Mesodermal cell (in vitro differentiated cells): ENCODE results near the gene OGFR.

ENCODE experiments used
- H3K27ac ChIP-seq: 2 replicates; pipeline ENCODE4 v1.7.0; 2013; ENCODE audit warnings: mild to moderate bottlenecking, low read depth, low read length, moderate library complexity; ENCODE audit not compliant: severe bottlenecking
- H3K36me3 ChIP-seq: 2 replicates; pipeline ENCODE4 v1.7.1; 2013; ENCODE audit warnings: mild to moderate bottlenecking, low read length, moderate library complexity; ENCODE audit not compliant: control insufficient read depth, insufficient read depth
- H3K4me1 ChIP-seq: one replicate; pipeline ENCODE4 v1.7.1; 2013; ENCODE audit warnings: mild to moderate bottlenecking, low read length; ENCODE audit not compliant: insufficient read depth, control insufficient read depth, poor library complexity, severe bottlenecking
- H3K4me3 ChIP-seq: 2 replicates; pipeline ENCODE4 v1.7.0; 2013; ENCODE audit warnings: low read length, control low read depth, mild to moderate bottlenecking; ENCODE audit not compliant: insufficient read depth, poor library complexity, severe bottlenecking; ENCODE audit errors: extremely low read depth
- H3K9me3 ChIP-seq: 2 replicates; pipeline ENCODE4 v1.7.1; 2013; ENCODE audit warnings: mild to moderate bottlenecking, low read length, moderate library complexity; ENCODE audit not compliant: control insufficient read depth
- WGBS, 2 experiments: methylation state at CpG; one replicate each; pipeline ENCODE4 v1.1.5; 2013; ENCODE audit warnings: missing lambda C conversion rate in 2 of 2; ENCODE audit not compliant: insufficient coverage in 2 of 2; 5-methylcytosine and 5-hydroxymethylcytosine counted together

The OGFR gene

GRCh38 chr20:62809530-62810428 lies 5.1 kb downstream of the OGFR start:
- Histone ChIP-seq H3K36me3 (peaks cover 63% of the 10 kb centered on the region), H3K27ac (no peak overlapping the region), H3K9me3 (no peaks in the 10 kb centered on the region), H3K4me3 (no peak overlapping the region), H3K4me1 (peaks cover 6% of the 10 kb centered on the region)
- WGBS, 2 experiments, result 94 to 97% methylated on average over 16 to 22 of the region's 24 CpGs

GRCh38 chr20:62811320-62811719 lies 6.7 kb downstream of the OGFR start:
- Histone ChIP-seq H3K36me3 (peaks cover 63% of the 10 kb centered on the region), H3K4me1 (peaks cover 13% of the 10 kb centered on the region)
- WGBS, 2 experiments, result 93 to 95% methylated on average over 19 to 21 of the region's 21 CpGs

GRCh38 chr20:62811720-62812119 lies 7.1 kb downstream of the OGFR start:
- 94 to 100% methylated on average over 2 to 8 of the region's 10 CpGs for WGBS, 2 experiments
- Histone ChIP-seq H3K27ac (no peak overlapping the region), H3K4me1 (peaks cover 16% of the 10 kb centered on the region), H3K36me3 (peaks cover 60% of the 10 kb centered on the region), H3K9me3 (no peaks in the 10 kb centered on the region), H3K4me3 (no peak overlapping the region)

More at GRCh38 chr20:62811320-62811719, 6.7 kb downstream of the OGFR start:
- Histone ChIP-seq H3K27ac (no peak overlapping the region), H3K4me3 (no peak overlapping the region), H3K9me3 (no peaks in the 10 kb centered on the region)

GRCh38 chr20:62812181-62812906 lies 7.7 kb downstream of the OGFR start:
- WGBS, 2 experiments, result 91 to 98% methylated on average over 36 to 41 of the region's 43 CpGs
- no peak overlapping the region for H3K4me3 ChIP-seq
- peaks cover 17% of the 10 kb centered on the region for H3K4me1 ChIP-seq
- no peak overlapping the region for H3K27ac ChIP-seq
- peaks cover 54% of the 10 kb centered on the region for H3K36me3 ChIP-seq
- no peaks in the 10 kb centered on the region for H3K9me3 ChIP-seq

GRCh38 chr20:62812907-62813200 lies 8.2 kb downstream of the OGFR start:
- Histone ChIP-seq H3K9me3 (no peaks in the 10 kb centered on the region), H3K36me3 (peaks cover 49% of the 10 kb centered on the region), H3K4me3 (no peak overlapping the region), H3K27ac (no peak overlapping the region), H3K4me1 (peaks cover 22% of the 10 kb centered on the region)
- 95 to 96% methylated on average over 10 to 11 of the region's 11 CpGs for WGBS, 2 experiments

- H3K4me1 ChIP-seq, result peaks cover 29% of the 10 kb centered on the region
- peaks cover 43% of the 10 kb centered on the region for H3K36me3 ChIP-seq
- 82 to 91% methylated on average over 10 of the region's 13 CpGs for WGBS, 2 experiments
- no peak overlapping the region for H3K4me3 ChIP-seq
- no peak overlapping the region for H3K27ac ChIP-seq
- H3K9me3 ChIP-seq, result no peaks in the 10 kb centered on the region
These were observed 9.0 kb downstream of the OGFR start for GRCh38 chr20:62813588-62813987.

- Histone ChIP-seq H3K4me3 (no peak overlapping the region), H3K36me3 (peaks cover 38% of the 10 kb centered on the region), H3K27ac (no peak overlapping the region), H3K9me3 (no peaks in the 10 kb centered on the region), H3K4me1 (peaks cover 29% of the 10 kb centered on the region)
- WGBS, 2 experiments, result 92 to 96% methylated on average over 11 to 13 of the region's 13 CpGs
These were observed 9.5 kb downstream of the OGFR start for GRCh38 chr20:62814060-62814708.

- WGBS, 2 experiments, result 88 to 93% methylated on average over 10 to 11 of the region's 12 CpGs
- H3K4me3 ChIP-seq, result no peak overlapping the region
- no peak overlapping the region for H3K27ac ChIP-seq
- peaks cover 29% of the 10 kb centered on the region for H3K4me1 ChIP-seq
- no peaks in the 10 kb centered on the region for H3K9me3 ChIP-seq
- H3K36me3 ChIP-seq, result peaks cover 33% of the 10 kb centered on the region
These were observed 10.1 kb downstream of the OGFR start for GRCh38 chr20:62814709-62815065.

- Histone ChIP-seq H3K36me3 (peaks cover 30% of the 10 kb centered on the region), H3K27ac (peak overlapping the region; percentile 69), H3K4me3 (peak overlapping the region; percentile 50), H3K4me1 (peaks cover 29% of the 10 kb centered on the region), H3K9me3 (no peaks in the 10 kb centered on the region)
- WGBS, 2 experiments, result 11 to 21% methylated on average over 15 to 22 of the region's 24 CpGs
These were observed 10.7 kb downstream of the OGFR start for GRCh38 chr20:62815066-62815991.
